Left kidney (tissue), 8 donors: ENCODE measurements around the gene PHACTR4. TPM values are rescaled to one million over a fixed set of nuclear protein-coding genes. Genes with fewer than 3 reads are reported as not detected.
A peak's percentile ranks its signal among the peaks of the same experiment; 100 is the strongest.
"Not testable (repeated sequence)": the region's sequence is repeated elsewhere in the genome, so short reads cannot be mapped to it uniquely, and the experiment has no call there.

Source experiments
- DNase-seq: peaks from one replicate; pipeline ENCODE4 v3.0.0-alpha.2; 2013
- long read RNA-seq, 8 donors: transcript quantifications; one replicate each; lab custom pipeline, GENCODE V29; 2026
- polyA plus RNA-seq: library from polyadenylated mRNA; unstranded; fragments of 120-200 nt; gene quantifications from one replicate; pipeline ENCODE4 v1.2.1, GENCODE V29; 2013; ENCODE audit not compliant: insufficient read length

PHACTR4 gene
- 105 TPM for polyA plus RNA-seq
- long read RNA-seq, donor 1, full-length matches to known transcripts: 6 of 67 reads
- long read RNA-seq, donor 1, partial matches to known transcripts: 61 of 67 reads
- long read RNA-seq, donor 1, other reads (novel, unspliced or antisense): 0 of 67 reads
- long read RNA-seq, donor 2, full-length matches to known transcripts: 11 of 47 reads
- long read RNA-seq, donor 2, partial matches to known transcripts: 36 of 47 reads
- long read RNA-seq, donor 2, other reads (novel, unspliced or antisense): 0 of 47 reads
- long read RNA-seq, donor 3, full-length matches to known transcripts: 9 of 21 reads
- long read RNA-seq, donor 3, partial matches to known transcripts: 12 of 21 reads
- long read RNA-seq, donor 3, other reads (novel, unspliced or antisense): 0 of 21 reads
- long read RNA-seq, donor 4, partial matches to known transcripts: 0 of 1 reads
- long read RNA-seq, donor 4, other reads (novel, unspliced or antisense): 0 of 1 reads
- long read RNA-seq, donor 5, full-length matches to known transcripts: 8 of 8 reads
- long read RNA-seq, donor 5, partial matches to known transcripts: 0 of 8 reads
- long read RNA-seq, donor 5, other reads (novel, unspliced or antisense): 0 of 8 reads
- long read RNA-seq, donor 6, partial matches to known transcripts: 13 of 17 reads
- long read RNA-seq, donor 6, other reads (novel, unspliced or antisense): 0 of 17 reads
- long read RNA-seq, donor 7, full-length matches to known transcripts: 12 of 26 reads
- long read RNA-seq, donor 7, partial matches to known transcripts: 14 of 26 reads
- long read RNA-seq, donor 7, other reads (novel, unspliced or antisense): 0 of 26 reads
- long read RNA-seq, donor 8, full-length matches to known transcripts: 3 of 3 reads
- long read RNA-seq, donor 8, partial matches to known transcripts: 0 of 3 reads
- long read RNA-seq, donor 8, other reads (novel, unspliced or antisense): 0 of 3 reads

DNA sequence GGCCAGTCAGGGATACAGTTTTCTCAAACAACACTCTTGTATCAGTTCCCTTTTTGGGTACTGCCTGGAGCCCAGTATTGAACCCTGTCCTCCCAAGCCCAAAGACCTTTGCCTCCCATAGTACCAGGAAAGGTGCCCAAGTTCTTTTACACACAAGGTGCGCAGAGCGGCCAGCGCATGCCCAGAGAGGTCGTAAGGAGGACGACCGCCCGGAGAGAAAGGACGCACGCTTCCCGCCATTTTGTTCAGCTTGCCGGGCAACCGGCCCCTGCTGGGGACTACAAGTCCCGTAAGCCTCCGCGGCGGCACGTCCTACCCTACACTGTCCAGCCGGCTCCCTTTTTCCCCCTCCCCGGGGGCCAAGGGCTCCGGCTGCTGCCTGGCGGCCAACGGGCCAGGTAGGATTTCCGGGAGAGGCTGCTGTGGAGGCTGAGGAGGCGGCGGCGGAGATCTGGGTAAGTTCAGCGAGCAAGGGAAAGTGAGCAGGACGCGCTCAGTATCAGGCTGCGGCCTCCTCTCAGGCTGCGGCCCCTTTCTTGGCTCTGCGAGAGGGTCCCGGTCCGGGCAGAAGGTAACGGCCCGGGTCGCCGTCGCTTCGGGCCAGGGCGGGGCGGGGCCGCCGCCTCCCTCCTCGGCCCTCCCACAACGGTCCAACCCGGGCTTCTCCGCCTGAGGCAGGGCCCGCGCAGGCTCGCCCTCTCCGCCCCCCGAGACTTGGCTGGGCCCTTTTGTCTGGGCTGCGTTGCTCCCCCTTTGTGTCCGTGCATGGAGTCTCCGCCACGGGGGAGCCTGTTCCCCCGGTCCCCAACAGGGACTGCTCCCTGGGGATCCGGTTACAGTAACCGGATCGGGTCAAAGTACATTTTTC is at the start of gene PHACTR4:
Gene PHACTR4 (plus strand): TSS at position 370 of the 868 bp plus-strand sequence. CDS start 37,708 bp downstream, outside the sequence.
- peak; percentile 93 for DNase-seq

DNA sequence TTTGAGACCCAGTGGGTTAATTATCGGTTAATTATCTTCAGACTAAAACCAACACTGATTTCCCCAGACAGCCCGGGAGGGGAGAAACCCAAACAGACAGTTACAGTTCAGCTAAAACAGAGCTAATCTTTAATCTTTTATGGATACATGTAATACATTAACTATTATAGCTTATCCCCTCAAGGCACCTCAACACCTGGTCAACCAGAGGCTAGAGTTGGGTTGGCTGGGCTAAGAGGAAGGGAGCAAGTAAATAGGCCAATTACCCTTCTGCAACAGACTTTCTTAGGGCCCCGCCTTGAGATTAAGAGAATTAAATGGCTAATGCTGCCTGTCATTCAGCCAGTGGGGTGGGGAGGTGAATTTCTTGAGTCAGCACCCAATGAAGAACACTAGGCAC is 47.3 kb upstream of the PHACTR4 start:
- DNase-seq: peak; percentile 53

DNA sequence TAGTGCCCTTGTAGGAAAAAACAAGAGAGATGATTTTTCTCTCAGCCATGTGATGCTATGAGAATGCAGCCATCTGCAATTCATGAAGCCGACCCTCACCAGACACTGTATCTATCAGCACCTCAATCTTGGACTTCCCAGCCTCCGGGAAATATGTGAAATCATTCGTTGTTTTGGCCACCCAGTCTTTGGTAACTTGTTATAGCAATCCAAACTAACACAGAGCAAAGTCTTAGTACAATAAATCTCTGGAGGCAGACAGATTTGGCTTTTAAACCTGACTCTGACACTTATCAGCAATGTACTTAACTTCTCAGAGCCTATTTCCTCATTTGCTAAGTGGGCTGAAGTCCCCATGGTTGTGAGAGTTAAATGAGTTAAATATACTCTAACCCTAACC is 45.8 kb upstream of the PHACTR4 start:
- no peak for DNase-seq

DNA sequence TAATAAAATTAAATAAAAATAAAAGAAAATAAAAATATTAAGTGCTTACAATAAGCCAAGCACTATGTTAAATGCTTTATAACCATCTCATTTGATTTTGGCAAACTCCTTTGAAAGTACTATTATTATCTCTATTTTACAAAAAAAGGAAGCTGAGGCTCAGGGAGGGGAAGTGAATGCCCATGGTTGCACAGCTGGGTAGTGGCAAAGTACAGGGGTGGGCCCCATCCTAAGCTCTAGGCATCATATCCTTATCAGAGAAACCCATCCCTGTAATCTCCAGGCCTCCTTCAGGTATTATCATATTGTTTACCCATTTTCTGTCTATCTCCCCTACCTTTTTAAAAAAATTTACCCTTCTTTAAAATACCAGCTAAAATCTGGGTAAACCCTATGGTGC is 43.0 kb upstream of the PHACTR4 start:
- no peak for DNase-seq

DNA sequence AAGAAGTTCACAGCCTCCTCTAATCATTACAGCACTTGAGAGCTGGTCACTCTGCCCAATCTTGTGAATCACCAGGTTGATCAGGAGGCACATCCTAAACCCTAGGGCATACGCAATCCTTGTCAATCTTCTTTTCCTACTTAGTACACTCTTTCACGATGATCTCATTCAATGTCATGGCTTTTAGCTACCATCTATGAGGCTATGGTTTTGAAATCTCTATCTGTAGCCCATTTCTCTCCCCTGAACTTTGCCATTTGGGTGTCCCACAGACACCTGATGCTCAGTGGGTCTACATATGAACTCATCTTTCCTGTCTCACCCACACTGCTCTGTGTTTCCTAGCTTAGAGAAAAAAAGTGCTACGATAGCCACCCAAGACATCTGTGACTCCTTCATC is 42.6 kb upstream of the PHACTR4 start:
- no peak for DNase-seq

DNA sequence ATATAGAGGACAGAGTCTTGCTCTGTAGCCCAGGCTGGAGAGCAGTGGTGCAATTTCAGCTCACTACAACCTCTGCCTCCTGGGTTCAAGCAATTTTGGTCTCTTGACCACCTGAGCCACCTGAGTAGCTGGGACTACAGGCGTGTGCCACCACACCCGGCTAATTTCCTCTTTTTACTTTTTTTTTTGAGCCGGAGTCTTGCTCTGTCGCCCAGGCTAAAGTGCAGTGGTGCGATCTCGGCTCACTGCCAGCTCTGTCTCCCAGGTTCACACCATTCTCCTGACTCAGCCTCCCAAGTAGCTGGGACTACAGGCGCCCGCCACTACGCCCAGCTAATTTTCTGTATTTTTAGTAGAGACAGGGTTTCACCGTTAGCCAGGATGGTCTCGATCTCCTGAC is 42.1 kb upstream of the PHACTR4 start:
- DNase-seq: not testable (repeated sequence)

DNA sequence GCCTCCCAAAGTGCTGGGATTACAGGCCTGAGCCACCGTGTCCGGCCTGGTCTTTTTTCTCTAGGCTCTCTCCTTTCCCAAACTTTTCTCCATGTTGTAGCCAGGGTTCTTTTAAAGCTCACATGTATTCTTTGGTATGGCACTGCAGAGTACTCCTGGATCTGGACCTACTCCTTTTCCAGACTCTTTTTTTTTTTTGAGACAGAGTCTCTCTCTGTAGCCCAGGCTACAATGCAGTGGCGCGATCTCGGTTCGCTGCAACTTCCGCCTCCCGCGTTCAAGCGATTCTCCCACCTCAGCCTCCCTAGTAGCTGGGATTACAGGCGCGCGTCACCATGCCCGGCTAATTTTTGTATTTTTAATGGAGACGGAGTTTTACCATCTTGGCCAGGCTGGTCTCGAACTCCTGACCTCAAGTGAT is 41.3 kb upstream of the PHACTR4 start:
- no peak for DNase-seq

DNA sequence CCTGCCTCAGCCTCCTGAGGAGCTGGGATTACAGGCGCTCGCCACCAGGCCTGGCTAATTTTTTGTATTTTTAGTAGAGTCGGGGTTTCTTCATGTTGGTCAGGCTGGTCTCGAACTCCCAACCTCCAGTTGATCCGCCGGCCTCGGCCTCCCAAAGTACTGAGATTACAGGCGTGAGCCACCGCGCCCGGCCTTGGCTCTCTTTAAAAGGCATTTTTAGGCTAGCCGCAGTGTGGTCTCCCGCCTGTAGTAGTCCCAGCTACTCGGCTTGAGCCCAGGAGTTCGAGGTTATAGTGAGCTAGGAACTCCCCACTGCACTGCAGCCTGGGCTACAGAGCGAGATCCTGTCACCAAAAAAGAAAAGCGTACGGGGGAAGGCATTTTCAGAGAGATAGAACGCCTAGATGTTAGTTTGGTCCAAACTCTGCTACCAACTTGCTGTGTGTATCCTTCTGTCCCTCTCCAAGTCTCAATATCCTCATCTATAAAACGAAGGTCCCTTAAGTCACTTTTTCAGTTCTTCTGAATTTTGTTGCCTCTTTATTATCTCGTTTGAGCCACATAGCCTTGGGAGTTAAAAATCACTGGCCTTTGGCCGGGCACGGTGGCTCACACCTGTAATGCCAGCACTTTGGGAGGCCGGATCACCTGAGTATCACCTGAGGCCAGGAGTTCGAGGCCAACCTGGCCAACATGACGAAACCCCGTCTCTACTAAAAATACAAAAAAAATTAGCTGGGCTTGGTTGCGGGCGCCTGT is 40.0 kb upstream of the PHACTR4 start:
- no peak for DNase-seq

DNA sequence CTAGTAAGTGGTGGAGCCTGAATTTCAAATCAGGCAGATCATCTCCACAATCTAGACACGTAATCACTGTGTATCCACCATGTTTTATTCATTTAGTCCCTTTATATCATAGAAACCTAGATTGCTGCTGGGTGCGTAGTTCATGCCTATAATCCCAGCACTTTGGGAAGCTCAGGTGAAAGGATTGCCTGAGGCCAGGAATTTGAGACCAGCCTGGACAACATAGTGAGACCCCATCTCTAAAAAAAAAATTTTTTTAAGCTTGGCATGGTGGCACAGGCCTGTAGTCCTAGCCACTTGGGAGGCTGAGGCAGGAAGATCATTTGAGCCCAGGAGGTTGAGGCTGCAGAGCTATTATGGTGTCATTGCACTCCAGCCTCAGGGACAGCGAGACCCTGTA is 30.6 kb upstream of the PHACTR4 start:
- DNase-seq: no peak

DNA sequence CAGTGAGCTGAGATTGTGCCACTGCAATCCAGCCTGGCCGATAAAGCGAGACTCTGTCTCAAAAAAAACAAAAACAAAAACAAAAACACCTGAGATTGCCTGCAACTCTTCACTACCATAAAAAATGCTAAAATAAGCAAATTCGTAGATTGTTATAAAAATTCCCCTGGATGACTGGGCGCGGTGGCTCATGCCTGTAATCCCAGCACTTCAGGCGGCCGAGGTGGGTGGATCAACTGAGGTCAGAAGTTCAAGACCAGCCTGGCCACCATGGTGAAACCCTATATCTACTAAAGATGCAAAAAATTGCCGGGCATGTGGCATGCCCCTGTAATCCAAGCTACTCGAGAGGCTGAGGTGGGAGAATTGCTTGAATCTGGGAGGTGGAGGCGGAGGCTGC is 30.0 kb upstream of the PHACTR4 start:
- no peak for DNase-seq

DNA sequence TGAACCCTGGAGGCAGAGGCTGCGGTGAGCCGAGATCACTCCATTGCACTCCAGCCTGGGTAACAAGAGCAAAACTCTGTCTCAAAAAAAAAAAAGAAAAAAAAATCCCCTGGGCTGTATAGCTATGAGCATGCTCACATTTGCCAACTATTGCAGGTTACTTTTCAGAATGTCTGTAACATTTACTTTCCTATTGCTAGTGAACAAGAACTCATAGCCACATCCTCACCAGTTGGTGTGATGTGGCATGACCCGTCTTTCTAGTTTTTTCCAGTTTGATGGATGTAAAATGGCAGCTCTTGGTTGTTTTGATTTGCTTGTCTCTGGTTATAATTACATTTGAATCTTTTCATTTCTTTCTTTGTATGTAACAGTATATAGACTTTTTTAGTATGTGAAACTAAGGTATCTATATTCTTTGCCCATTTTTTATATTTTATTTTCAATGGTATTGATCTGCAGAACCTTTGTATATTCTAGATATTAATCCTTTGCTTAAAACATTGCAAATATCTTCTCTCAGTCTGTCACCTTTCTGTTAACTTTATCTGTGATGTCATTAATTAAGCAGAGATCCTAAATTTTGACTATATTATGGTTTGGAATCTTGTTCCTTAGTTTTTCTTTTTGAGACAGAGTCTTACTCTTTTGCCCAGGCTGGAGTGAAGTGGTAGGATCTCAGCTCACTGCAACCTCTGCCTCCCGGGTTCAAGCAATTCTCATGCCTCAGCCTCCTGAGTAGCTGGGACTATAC is 29.1 kb upstream of the PHACTR4 start:
- no peak for DNase-seq

DNA sequence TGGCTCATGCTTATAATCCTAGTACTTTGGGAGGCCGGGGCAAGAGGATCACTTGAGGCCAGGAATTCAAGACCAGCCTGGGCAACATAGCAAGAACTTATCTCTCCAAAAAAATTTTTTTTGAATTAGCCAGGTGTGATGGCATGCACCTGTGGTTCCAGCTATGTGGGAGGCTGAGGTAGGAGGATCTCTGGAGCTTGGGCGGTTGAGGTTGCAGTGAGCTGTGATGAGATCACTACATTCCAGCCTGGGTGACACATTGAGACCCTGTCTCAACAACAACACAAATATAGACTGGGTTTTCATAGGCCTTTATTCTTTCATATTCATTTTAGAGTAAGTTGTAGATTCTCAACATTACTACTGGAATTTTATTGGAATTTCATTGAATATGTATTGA is 27.9 kb upstream of the PHACTR4 start:
- no peak for DNase-seq

DNA sequence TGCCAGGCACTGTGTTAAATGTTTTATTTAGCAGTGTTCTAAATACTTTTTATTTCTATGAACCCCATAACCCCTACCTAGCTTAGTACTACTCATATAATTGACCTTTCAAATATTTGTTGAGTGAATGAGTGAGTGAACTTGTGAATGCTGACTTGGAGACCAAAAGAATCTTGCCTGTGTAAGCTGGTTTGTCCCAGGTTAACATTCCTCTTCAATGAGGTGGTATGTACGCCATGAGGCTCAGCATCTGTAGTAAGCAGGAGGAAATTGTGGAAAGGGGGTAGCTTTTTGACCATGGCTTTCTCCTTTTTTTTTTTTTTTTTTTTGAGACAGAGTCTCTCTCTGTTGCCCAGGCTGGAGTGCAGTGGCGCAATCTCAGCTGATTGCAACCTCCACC is 26.1 kb upstream of the PHACTR4 start:
- DNase-seq: no peak

DNA sequence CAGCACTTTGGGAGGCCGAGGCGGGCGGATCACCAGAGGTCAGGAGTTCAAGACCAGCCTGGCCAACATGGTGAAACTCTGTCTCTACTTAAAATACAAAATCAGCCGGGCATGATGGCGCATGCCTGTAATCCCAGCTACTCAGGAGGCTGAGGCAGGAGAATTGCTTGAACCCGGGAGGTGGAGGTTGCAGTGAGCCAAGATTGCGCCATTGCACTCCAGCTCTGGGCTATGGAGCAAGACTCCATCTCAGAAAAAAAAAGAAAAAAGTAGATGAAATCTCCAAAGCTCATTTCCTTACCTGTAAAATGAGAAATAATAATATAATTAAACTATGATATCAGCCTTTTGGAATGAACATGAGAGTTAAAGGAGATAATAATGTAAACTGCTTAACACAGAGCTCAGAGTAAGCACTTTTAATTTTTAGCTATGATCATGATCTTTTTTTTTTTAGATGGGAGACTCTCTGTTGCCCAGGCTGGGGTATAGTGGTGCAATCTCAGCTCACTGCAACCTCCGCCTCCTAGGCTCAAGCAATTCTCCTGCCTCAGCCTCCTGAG is 16.2 kb upstream of the PHACTR4 start:
- DNase-seq: not testable (repeated sequence)

DNA sequence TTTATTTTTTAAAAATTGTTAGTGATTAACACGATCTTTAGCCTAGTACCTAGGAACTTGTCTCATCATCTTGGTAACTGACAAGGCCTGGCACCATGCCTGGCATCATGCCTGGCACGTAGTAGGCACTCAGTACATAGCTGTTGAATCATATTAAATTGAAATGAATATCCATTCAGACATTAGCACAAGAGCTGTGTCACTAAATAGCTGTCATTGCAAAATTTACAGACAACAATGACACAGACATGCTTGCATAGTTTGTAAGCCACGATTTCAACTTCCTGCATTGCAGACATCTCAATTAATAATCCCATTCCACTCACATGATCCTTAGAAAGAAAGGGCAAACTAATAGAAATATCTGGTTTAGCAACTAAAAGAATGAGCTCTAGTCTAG is 15.4 kb upstream of the PHACTR4 start:
- no peak for DNase-seq

DNA sequence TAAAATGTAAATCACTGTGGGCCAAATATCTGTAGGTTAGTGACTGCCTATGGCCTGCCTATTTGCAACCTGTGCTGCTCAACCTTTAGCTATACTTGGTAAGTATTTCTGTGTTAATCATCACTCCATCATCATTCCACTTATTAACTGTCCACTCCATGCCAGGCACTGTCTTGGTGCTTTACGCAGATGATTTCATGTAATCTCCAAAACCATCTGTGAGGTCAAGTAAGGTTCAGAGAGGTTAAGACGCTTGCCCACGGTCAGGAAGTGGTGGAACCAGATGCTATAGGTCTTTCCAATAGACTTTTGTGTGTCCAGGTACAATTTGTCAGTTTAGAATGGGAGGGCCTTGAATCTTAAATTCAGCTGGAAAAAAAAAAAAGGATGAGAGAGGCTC is 10.8 kb upstream of the PHACTR4 start:
- DNase-seq: no peak

DNA sequence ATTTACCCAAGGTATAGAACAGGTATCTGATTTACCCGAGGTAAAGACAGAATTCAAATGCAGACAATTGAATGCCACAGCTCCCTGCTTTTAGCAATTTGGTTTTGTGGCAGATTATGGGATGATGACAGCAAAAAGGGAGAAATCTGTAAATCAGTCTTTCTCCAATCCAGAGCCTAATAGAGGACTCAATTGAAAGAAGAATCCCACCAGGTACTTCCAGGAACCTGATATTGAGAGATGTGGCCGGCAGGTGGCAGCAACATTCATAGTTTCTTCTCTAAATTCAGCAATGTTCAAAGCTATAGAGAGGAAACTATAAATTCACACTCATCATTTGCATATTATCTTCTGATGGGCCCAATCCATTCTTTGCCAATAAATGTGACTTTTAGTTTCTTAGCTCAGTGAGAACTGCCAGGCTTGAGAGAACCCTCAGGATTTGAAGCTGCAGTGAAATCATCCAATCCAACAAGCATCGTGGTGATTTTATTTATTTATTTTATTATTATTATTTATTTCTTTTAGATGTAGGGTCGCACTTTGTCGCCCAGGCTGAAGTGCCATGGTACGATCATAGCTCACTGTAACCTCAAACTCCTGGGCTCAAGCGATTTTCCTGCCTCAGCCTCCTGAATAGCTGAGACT is 9.8 kb upstream of the PHACTR4 start:
- peak; percentile 71 for DNase-seq

DNA sequence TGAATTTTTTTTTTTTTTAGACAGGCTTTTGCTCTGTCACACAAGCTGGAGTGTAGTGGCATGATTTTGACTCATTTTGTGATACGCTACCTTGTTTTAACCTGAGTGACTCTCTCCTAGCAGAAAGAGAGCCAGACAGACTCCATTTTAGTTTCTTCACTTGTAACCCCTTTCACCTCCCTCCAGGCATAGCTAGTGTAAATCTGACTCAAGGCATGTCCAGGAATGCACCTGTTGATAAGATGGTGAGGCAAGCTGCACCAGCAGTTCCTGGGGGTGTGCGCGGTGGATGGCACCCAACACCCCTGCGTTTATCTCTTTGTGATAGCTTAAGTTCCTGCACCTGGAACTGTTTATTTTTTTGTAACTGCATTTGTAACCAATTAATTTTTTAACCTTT is 4.7 kb upstream of the PHACTR4 start:
- DNase-seq: no peak

DNA sequence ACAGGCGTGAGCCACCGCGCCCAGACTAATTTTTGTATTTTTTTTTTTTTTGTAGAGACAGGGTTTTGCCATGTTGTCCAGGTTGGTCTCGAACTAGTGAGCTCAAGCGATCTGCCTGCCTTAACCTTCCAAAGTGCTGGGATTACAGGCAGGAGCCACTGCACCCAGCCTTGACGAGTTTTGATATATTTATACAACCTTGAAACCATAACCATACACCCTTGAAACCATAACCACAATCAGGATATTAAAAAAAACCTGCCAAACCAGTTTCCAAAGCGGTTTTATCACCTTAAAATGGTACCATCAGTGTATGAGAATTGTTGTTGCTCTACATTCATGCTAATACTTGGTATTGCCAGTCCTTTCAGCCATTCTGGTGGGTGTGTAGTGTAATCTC is 3.7 kb upstream of the PHACTR4 start:
- no peak for DNase-seq

DNA sequence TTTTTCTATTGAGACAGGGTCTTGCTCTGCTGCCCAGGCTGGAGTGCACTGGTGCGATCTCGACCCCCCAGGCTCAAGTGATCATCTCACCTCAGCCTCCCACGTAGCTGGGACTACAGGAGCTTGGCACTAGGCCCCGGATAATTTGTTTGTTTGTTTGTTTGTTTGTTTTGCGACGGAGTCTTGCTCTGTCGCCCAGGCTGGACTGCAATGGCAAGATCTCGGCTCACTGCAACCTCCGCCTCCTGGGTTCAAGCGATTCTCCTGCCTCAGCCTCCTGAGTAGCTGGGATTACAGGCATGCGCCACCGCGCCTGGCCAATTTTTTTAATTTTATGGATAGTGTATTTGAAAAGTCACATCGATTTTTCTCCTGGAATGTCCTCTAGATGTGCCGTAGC is 932 bp upstream of the PHACTR4 start:
- not testable (repeated sequence) for DNase-seq
